Posterior vena cava (tissue), 2 donors: Measurements from ENCODE around the gene BBS9. TPM values are rescaled to one million over a fixed set of nuclear protein-coding genes. Genes with fewer than 3 reads are reported as not detected.

Experiments used
- DNase-seq: peaks from one replicate; pipeline ENCODE4 v3.0.0-alpha.2; 2020; ENCODE audit warnings: low spot score
- intact Hi-C, 2 donors: fragments of 100-400 bp; cut with DNase I; formaldehyde crosslinking; loops; one replicate each; pipeline versions ENCODE4 v1.14.1 to v1.14.2; 2022 to 2023
- total RNA-seq, 2 donors: library from RNA; stranded (reverse); fragmentation: NEBNext Ultra II Directional; extraction: Animal tissue kit (Norgen Biotek cat#: 25700); gene quantifications; one replicate each; pipeline ENCODE4 v1.2.1, GENCODE V29; 2021
- donor health status: DM: yes; HTN: yes; CAD: no.
- donor health status: DM: yes; HTN: yes; CAD: no.

Gene BBS9
- total RNA-seq, 2 donors from 2014 or later, result 13.9 to 16.8 TPM

DNA sequence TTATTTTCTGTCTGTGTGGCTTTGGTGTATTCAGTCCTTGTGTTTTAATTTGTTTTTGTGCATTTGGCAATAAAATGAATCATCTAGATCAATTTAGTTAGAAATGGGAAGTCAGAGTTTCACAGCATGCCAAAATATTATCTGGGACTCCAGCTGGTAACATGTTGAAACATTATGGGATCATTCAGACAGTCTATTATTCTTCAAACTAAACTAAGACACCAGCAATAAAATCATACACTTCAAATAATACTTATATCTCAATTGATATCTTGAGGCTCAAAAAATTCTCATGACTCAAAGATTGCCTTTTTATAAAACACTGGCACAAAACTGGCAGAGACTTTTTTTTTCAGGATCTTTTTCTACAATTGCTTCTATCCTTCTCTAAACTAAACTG lies 14.4 kb upstream of the BBS9 start:
- intact Hi-C loops, result no loop called here
- DNase-seq, result no peak

DNA sequence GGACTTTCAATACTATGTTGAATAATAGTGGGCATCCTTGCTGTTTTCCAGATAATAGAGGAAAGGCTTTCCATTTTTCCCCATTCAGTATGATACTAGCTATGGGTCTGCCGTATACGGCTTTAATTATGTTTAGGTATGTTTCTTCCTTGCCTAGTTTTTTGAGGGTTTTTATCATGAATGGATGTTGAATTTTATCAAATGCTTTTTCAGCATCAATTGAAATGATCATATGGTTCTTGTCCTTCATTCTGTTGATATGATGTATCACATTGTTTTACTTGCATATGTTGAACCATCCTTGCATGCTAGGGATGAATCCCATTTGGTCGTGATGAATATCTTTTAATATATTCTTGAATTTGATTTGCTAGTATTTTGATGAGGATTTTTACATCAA lies 11.0 kb upstream of the BBS9 start:
- DNase-seq, result no peak
- intact Hi-C loops, result no loop called here

DNA sequence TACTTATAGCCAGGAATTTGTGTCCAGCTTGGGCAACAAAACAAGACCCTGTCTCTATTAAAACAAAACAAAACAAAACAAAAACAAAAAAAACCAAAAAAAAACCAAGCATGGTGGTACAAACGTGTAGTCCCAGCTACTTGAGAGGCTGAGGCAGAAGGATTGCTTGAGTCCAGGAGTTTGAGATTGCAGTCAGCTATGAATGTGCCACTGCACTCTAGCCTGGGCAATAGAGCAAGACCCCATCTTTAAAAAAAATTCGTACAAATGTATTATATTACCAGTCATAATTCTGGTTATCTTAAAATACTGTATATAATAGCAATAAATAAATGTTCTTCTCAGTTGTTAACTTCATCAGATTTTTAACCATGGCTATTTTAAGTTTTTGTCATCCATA lies 2.3 kb upstream of the BBS9 start:
- DNase-seq, result no peak
- intact Hi-C loops, result no loop called here

DNA sequence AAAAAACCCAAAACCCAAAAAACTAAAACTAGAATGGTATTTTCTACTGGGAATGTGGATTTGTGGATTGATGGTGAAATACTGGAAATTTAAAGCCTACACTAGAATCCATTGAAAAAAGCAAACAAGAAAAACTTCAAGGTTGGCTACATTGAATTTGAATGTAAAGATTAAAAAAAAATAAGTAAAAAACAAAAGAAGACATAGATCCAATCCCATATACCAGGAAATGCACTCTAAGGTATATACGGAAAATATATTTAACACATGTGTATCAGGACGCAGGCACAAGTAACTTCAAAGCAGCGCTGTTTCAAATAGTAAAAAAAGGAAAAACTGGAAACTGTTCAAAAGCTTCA lies 754 bp upstream of the BBS9 start:
- no peak for DNase-seq
- intact Hi-C loops, result no loop called here

DNA sequence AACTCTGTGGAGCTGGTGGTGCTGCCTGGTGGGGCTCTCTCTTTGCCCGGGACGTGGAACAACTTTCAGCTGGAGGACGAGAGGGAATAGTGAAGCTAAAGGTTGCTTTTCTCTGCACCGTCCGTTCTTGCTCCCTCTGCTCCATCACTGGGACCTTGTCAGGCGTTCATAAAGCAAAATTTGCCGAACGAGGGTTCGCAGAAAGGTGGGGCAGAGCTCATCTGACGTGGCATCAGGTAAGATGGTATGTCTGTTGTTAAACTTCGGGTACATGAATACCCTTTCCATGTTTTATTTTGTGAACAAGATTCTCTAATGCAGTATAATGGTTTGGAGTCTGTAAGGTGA lies 416 bp downstream of the BBS9 start:
- intact Hi-C loops, result no loop called here
- DNase-seq, result no peak

DNA sequence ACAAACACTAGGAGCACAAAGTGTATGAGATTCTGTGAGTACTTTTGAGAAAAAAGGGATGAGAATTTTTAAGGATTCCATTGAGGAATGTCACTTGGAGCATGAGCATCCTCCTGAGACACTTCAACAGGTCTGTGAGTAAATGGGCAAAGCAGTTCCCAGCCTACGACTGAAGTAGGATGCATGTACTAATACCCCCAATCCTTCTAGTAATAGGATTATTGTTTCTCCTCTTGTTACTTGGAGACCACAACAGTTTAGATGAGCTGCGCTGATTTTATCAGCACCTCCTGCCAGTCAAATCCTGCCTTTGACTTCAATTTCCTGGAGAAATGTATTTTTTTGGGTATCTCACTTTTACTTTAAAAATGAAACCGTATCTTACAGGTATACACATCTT lies 820 bp downstream of the BBS9 start:
- intact Hi-C loops, result no loop called here
- no peak for DNase-seq

DNA sequence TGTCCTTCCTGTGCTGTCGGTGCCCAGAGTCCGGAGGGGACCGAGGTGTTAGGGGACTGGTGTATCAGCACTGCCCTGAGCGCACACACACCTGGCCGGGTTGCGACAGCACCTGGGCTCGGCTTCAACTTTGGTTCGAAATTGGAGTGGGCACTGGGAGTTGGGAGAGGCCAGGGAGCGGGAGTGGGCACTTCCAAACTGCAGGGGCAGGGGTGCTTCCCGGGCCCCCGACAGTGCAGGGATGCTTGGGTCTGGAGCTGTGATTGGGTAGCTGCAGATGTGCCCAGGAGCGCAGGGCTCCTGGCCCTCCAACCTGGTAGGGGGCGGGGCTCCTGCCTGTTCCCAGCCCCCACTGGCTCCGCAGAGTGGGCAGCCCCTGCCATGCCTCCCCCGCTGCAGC lies 7.7 kb downstream of the BBS9 start:
- intact Hi-C loops, result no loop called here
- no peak for DNase-seq

DNA sequence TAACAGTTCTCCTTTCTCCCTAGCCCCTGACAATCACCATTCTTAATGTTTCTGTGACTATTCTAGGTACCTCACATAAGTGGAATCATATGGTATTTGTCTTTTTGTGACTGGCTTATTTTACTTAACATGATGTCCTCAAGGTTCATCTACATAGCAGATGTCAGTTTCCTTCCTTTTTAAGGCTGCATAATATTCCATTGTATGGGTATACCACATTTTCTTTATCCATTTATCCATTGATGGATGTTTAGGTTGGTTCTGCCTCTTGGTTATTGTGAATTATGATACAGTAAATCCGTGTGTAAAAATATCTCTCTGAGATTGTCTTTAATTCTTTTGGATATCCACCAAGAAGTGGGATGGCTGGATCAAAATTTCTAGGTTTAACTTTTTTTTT lies 13.2 kb downstream of the BBS9 start:
- no peak for DNase-seq
- intact Hi-C loops, result no loop called here

DNA sequence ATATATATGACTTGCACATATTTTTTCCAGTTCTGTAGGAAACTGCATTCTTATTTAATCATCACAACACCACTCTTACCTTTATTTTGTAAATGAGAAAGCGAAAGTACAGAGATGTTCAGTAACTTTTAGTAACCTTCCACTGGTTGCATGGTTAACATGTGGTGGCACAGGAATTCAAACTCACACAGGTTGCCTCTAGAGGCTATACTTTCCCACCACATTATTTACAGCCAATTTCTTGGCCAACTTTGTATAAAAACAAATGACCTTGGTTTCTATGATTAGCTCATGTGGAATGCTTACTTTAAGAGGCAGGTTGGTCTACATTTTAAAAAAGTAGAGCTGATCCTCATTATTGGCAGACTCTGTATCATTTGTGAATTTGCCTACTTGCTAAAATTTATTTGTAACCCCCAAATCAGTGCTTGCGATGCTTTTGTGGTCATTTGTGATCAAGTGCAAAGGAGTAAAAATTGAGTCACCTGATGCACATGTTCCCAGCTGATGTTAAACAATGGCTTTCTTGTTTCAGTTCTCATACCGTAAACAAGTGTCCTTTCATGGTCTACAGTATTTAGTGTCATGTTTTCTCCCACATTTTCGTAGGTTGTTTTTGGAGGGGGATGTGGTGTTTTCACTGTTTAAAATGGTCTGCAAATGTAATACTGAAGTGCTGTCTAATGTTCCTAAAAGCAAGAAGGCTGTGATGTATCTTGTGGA lies 14.8 kb downstream of the BBS9 start:
- intact Hi-C loops, result no loop called here
- DNase-seq, result no peak

DNA sequence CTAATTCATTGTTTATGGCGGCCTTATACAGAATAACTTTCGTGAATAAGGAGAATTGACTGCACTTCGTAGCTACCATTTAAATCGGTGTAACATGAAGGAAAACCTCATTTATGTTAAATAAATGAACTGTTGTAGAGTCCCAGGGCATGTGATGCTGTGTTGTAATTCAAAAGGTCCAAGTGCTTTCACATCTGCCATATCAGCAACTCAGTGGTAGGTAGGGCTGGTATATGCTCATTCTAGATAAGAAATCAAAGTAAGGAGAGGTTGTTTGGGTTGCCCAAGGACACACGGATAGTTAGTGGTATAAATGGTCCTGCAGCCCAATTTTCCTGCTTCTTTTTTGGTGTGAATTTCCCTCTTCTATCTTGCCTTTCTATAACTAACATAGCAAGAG lies 15.8 kb downstream of the BBS9 start:
- DNase-seq, result no peak
- intact Hi-C loops, result no loop called here

DNA sequence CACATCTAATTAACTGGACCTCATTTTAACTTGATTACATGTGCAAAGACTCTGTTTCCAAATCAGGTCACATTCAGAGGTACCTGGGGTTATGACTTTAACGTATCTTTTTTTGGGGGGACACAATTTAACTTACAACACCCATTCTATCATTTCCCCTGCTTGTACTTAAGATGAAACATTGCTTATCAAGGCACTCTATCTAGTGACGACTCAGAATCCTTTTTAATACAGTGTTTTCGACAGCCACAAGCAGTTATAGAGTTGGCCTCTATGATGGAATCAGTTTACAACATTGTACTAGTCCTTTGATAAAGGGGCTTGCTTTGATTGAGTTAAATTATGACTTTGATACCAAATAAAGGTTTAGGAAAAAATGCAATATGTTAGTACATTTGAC lies 22.7 kb downstream of the BBS9 start:
- DNase-seq, result no peak

DNA sequence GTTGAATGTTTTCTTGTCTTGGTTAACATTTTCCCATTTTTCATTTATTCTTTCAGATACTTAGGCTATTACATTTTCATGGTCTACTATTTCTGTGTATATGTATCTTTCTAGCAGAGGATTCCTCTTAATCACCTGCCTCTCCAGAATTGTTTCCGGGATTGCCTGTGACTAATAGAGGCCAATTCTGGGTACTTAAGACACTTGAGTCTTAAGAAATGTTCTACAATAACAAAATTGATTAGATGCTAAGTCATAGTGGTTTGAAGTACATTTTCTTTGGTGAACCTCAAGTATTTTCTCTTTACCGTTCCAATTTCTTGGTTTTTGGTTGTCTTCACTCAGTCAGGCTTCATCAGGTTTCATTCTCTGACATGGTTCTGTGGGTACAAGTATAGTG lies 26.4 kb downstream of the BBS9 start:
- DNase-seq, result no peak
- intact Hi-C loops, result no loop called here

More for the DNA sequence above, 22.7 kb downstream of the BBS9 start:
- intact Hi-C loops, result no loop called here

DNA sequence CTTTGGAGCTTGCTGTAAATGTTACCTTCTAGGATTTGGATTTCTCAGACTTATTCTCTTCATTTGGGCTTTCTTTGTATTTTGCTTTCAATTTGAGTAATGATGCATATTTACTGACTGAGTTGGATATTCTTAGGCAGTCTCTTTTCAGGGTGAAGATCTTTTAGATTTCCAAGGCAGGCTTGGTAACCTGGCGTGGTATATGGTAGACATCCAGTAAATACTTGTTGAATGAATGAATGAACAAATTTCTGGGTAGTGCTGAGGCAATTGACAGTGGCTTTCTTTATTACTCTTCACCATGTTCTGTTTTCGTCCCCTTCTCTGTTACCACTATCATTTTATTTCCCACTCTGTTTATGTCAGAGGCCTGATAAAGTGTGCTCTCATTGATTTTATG lies 27.1 kb downstream of the BBS9 start:
- no peak for DNase-seq
- intact Hi-C loops, result no loop called here

DNA sequence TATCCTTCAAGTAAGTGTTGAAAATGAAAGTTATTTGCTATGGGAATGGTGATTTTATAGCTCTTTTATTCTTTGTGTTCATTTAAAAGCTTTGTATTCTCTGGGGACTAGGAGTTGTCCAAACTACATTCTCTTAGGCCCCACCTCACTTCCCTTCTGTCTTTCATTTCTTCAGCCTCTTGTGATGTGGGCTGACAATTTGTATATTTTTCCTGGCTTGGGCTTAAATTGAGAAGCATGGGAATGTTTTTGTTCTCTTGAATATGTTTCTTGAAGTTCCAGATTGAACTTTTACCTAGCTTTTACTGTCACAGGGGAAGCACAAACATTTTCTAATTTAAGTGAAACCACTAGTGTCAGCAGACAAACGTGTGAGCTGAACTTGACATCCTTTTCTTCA lies 27.9 kb downstream of the BBS9 start:
- intact Hi-C loops, result no loop called here
- DNase-seq, result no peak

DNA sequence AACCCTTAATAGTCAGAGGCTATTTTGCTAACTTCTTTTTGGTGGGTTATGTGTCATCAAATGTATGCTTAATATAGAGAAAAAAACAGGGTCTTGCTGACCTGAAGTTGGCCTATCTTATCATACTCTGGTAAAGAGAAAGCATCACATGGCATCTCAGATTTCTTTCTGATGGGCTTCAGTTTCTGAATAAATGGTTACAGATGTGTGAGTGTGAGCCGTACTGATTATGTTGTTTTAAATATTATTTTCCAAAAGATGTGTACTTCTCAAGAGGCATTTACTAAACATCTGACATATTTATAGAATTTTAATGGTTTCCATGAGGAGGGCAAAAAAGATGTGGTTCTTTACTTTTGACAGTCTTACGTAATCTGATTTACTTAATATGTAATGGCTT lies 28.4 kb downstream of the BBS9 start:
- no peak for DNase-seq
- intact Hi-C loops, result no loop called here

DNA sequence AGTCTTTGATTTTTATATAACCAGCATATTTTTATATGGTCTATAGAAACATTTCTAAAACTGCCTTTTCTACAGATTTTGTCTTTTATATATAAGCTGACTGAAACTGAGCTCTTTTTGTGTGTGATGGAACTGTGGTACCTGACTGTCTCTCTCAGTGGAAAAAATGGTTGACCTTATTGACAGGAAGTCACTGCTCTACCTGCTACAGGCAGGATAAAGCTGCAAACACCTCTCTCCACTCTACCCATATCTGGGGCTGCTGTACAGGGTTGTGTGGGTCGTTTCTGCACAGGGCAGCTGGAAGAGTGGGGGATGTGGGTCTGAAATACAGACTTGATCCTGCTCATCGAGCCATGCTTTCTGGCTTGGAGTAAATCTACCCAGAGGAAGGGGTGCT lies 48.5 kb downstream of the BBS9 start:
- DNase-seq, result no peak
- intact Hi-C loops, result loop anchor here in 1 of 2 donors (10.0 kb wide), 1 partner anchor 1663 kb away; the partner anchor contains the start of gene ITPRID1

DNA sequence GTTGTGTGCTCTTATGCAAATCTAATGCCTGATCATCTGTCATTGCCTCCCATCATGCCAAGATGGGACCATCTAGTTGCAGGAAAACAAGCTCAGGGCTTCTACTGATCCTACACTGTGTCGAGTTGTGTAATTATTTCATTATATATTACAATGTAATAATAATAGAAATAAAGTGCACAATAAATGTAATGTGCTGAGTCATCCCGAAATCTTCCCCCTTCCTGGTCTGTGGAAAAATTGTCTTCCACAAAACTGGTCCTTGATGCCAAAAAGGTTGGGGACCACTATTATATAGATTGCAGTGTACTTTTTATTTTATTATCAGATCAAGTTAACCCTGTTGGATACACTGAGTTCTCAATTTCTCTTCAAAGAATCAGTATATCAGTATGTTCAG lies 50.2 kb downstream of the BBS9 start:
- DNase-seq, result no peak
- intact Hi-C loops, result loop anchor here in 1 of 2 donors (10.0 kb wide), 1 partner anchor 1665 kb away; the partner anchor contains the start of gene ITPRID1

DNA sequence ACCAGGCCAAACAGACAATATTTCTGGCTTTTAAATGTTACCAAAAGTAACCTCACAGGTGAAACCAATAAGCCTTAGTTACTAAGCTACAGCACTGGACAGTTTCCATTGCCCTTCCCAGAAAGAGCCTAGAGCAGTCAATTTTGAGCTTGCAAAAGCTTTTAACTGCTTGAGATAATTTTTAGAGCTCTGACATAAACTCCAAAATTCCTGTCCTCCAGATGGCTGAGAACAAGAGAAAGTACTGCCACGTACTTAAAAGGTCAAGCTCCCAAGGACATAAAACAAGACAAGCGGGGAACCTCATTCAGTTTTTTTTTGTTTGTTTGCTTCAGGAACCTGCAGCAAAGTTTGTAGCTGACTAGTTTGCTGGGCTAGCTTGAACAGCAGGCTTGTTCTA lies 54.1 kb downstream of the BBS9 start:
- no peak for DNase-seq

DNA sequence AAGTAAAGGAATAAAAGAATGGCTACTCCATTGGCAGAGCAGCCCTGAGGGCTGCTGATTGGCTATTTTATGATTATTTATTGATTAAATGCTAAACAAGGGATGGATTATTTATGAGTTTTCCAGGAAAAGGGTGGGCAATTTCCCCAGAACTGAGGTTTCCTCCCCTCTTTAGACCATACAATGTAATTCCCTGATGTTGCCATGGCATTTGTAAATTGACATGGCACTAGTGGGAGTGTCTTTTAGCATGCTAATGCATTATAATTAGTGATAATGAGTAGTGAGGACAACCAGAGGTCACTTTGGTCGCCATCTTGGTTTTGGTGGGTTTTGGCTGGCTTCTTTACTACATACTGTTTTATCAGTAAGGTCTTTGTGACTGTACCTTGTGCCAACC lies 55.5 kb downstream of the BBS9 start:
- intact Hi-C loops, result no loop called here
- no peak for DNase-seq

More for the DNA sequence above, 54.1 kb downstream of the BBS9 start:
- intact Hi-C loops, result no loop called here

DNA sequence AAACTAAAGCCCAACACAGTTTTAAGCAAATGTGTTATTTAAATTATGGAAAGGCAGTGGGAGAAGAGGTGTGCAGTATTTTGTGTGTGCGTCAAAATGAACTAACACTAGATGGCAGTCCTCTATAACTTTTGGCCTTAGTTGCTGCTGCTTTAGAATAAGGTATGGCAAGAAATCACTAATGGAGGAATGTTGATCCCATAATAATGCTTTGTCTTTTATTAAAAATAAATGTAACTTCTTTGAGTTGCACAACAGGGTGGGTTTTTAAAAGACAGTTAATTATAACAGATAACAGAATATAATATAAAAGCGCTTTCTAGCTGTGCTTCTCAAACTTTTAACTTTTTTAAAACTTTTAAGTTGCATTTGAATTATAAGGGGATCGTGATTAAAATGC lies 56.4 kb downstream of the BBS9 start:
- intact Hi-C loops, result no loop called here
- DNase-seq, result no peak

DNA sequence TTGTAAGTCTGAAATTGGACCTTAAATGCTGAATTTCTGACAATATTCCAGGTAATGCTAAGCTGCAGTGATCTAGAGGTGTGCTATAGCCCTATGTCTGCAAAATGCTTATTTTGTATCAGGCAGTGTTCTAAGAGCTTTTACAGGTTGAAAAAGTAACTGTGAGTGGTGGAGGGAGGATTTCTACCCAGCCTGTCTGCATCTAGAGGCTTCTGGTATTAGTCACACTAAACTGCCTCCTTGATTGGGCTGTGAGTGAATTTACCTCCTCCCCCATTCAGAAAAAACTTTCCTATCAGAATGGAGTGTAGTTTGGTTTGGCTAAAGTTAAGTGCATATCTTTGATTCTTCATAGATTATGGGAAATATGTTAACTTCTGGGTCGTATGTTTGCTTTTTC lies 56.8 kb downstream of the BBS9 start:
- intact Hi-C loops, result no loop called here
- no peak for DNase-seq
